ENCODE results near the gene FKBP9. TPM values are rescaled to one million over a fixed set of nuclear protein-coding genes. Genes with fewer than 3 reads are reported as not detected.

The FKBP9 gene
- total and polyA plus RNA-seq, 2 experiments from 2014 or later, result 88.8 to 109 TPM

DNA sequence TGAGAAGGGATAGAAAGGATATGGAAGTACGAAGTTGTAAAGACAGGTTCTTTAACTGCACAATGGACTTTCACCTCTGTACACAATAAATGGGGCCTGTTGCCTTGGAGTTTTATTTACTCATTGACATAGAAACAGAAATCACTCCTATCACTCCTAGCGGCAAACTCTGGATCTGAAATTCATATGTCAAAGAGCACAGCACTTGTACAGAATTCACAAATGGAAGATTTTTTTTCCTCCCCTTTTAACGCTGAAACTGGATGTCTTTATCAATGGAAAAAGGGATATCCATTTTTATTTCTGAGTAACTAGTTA is 87.1 kb downstream of the FKBP9 start:
- H4K20me1 ChIP-seq (ENCODE audit: insufficient read depth, poor library complexity, severe bottlenecking), result no peaks in the 10 kb centered on the region
- no peak overlapping the region for H2AFZ ChIP-seq
- peak; percentile 71 for DNase-seq (ENCODE audit: low spot score)
- H3K4me3 ChIP-seq, result no peak overlapping the region
- peak overlapping the region; percentile 68 for H3K4me2 ChIP-seq
- 63% methylated on average over 3 of the region's 3 CpGs for WGBS (ENCODE audit: low lambda C conversion rate, missing lambda C conversion rate)
- TF ChIP-seq EZH2phosphoT487 (IDR thresholded peaks at IDR 0.05; ENCODE audit: low read depth, severe bottlenecking, unreplicated experiment) (no peak), EZH2 (IDR thresholded peaks at IDR 0.05; ENCODE audit: borderline replicate concordance) (no peak)
- TF ChIP-seq, protein P1, sequence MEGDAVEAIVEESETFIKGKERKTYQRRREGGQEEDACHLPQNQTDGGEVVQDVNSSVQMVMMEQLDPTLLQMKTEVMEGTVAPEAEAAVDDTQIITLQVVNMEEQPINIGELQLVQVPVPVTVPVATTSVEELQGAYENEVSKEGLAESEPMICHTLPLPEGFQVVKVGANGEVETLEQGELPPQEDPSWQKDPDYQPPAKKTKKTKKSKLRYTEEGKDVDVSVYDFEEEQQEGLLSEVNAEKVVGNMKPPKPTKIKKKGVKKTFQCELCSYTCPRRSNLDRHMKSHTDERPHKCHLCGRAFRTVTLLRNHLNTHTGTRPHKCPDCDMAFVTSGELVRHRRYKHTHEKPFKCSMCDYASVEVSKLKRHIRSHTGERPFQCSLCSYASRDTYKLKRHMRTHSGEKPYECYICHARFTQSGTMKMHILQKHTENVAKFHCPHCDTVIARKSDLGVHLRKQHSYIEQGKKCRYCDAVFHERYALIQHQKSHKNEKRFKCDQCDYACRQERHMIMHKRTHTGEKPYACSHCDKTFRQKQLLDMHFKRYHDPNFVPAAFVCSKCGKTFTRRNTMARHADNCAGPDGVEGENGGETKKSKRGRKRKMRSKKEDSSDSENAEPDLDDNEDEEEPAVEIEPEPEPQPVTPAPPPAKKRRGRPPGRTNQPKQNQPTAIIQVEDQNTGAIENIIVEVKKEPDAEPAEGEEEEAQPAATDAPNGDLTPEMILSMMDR (IDR thresholded peaks at IDR 0.05; ENCODE audit: poor library complexity), result peak; percentile 23
- H3K36me3 ChIP-seq (replicated peaks; ENCODE audit: insufficient read depth, low read depth), result no peaks in the 10 kb centered on the region
- peaks cover 86% of the 10 kb centered on the region for H3K79me2 ChIP-seq
- H3K27me3 ChIP-seq, result no peaks in the 10 kb centered on the region
- peak overlapping the region; percentile 94 for H3K27ac ChIP-seq
- no peaks in the 10 kb centered on the region for H3K9me3 ChIP-seq (ENCODE audit: low read depth)
- H3K9me2 ChIP-seq (replicated peaks; ENCODE audit: insufficient read depth), result no peaks in the 10 kb centered on the region
- peaks cover 19% of the 10 kb centered on the region for H3K4me1 ChIP-seq (ENCODE audit: insufficient read depth)

DNA sequence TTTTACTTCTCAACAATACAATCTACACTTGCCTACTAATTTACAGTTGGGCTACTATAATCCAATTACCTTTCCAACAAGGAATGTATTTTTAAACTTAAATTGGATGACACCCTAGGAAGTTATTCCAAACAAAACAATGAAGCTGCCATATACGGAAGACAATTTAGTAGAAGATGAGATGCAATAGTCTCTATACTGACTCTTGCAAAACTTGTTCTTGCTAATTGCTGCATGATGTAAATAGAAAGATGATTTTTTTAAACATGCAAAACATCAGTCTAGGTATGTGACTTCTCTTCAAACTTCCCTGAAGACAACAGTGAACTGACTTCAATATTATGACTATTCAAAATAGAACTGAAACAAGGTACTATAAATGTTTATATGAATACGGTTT is 87.7 kb downstream of the FKBP9 start:
- Histone ChIP-seq H4K20me1 (ENCODE audit: insufficient read depth, poor library complexity, severe bottlenecking) (no peaks in the 10 kb centered on the region), H3K27ac (peak overlapping the region; percentile 59), H3K79me2 (peaks cover 88% of the 10 kb centered on the region), H2AFZ (no peak overlapping the region), H3K9me3 (ENCODE audit: low read depth) (no peaks in the 10 kb centered on the region), H3K4me2 (peak overlapping the region; percentile 58), H3K27me3 (no peaks in the 10 kb centered on the region), H3K9me2 (replicated peaks; ENCODE audit: insufficient read depth) (no peaks in the 10 kb centered on the region), H3K4me3 (no peak overlapping the region), H3K4me1 (ENCODE audit: insufficient read depth) (peaks cover 19% of the 10 kb centered on the region), H3K36me3 (replicated peaks; ENCODE audit: insufficient read depth, low read depth) (no peaks in the 10 kb centered on the region)
- 65% methylated on average over 2 of the region's 2 CpGs for WGBS (ENCODE audit: low lambda C conversion rate, missing lambda C conversion rate)
- TF ChIP-seq EZH2 (IDR thresholded peaks at IDR 0.05; ENCODE audit: borderline replicate concordance) (no peak), EZH2phosphoT487 (IDR thresholded peaks at IDR 0.05; ENCODE audit: low read depth, severe bottlenecking, unreplicated experiment) (no peak)
- TF ChIP-seq, protein P1 (IDR thresholded peaks at IDR 0.05; ENCODE audit: poor library complexity), result no peak
- DNase-seq (ENCODE audit: low spot score), result no peak

DNA sequence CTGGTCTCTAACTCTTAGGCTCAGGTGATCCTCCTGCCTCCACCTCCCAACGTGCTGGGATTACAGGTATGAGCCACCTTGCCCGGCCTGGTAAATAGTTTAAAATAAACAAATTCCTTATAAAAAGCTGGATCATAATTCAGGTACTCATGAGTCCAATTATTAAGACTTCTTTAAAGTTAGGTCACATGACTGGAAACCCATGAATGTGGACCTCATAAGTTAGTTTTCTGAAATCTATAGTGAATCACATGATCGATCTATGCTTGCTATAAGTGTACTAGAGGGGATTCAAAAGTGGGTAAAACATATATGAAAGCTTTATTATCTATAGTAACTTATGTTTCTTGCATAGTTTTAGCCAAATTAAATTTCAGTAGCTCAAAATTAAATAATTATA is 91.0 kb downstream of the FKBP9 start:
- H3K9me3 ChIP-seq (ENCODE audit: low read depth), result no peaks in the 10 kb centered on the region
- no peaks in the 10 kb centered on the region for H4K20me1 ChIP-seq (ENCODE audit: insufficient read depth, poor library complexity, severe bottlenecking)
- no peaks in the 10 kb centered on the region for H3K9me2 ChIP-seq (replicated peaks; ENCODE audit: insufficient read depth)
- H3K27me3 ChIP-seq, result no peaks in the 10 kb centered on the region
- no peak overlapping the region for H3K4me2 ChIP-seq
- H3K27ac ChIP-seq, result no peak overlapping the region
- H3K4me1 ChIP-seq (ENCODE audit: insufficient read depth), result peaks cover 3% of the 10 kb centered on the region
- H2AFZ ChIP-seq, result no peak overlapping the region
- no peaks in the 10 kb centered on the region for H3K36me3 ChIP-seq (replicated peaks; ENCODE audit: insufficient read depth, low read depth)
- WGBS (ENCODE audit: low lambda C conversion rate, missing lambda C conversion rate), result 95% methylated on average over 3 of the region's 3 CpGs
- TF ChIP-seq EZH2 (IDR thresholded peaks at IDR 0.05; ENCODE audit: borderline replicate concordance) (no peak), EZH2phosphoT487 (IDR thresholded peaks at IDR 0.05; ENCODE audit: low read depth, severe bottlenecking, unreplicated experiment) (no peak)
- TF ChIP-seq, protein P1 (IDR thresholded peaks at IDR 0.05; ENCODE audit: poor library complexity), result no peak
- peaks cover 85% of the 10 kb centered on the region for H3K79me2 ChIP-seq
- H3K4me3 ChIP-seq, result no peak overlapping the region
- no peak for DNase-seq (ENCODE audit: low spot score)

DNA sequence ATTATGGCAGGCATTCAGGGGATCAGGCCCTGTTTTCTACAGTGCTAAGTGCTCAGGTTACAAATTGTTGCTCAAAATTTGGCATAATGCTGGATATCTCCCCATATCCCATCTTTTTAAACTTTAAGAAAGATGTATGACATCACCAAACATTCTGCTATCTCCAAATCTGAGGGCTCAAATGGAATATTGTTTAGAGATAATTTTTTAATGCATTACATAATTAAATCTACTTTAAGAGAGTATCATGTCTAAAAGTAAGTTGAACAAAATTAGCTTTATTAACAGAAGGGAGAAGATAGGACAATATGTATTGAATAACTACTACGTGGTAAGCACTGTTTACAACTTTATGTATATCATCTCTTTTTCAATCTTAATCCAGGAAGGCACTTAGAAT is 91.5 kb downstream of the FKBP9 start:
- H2AFZ ChIP-seq, result no peak overlapping the region

More for the DNA sequence above, 91.5 kb downstream of the FKBP9 start:
- Histone ChIP-seq H3K79me2 (peaks cover 85% of the 10 kb centered on the region), H3K4me1 (ENCODE audit: insufficient read depth) (no peaks in the 10 kb centered on the region), H3K4me2 (no peak overlapping the region), H3K9me2 (replicated peaks; ENCODE audit: insufficient read depth) (no peaks in the 10 kb centered on the region), H3K4me3 (no peak overlapping the region), H3K9me3 (ENCODE audit: low read depth) (no peaks in the 10 kb centered on the region), H3K27ac (no peak overlapping the region), H4K20me1 (ENCODE audit: insufficient read depth, poor library complexity, severe bottlenecking) (no peaks in the 10 kb centered on the region), H3K27me3 (no peaks in the 10 kb centered on the region), H3K36me3 (replicated peaks; ENCODE audit: insufficient read depth, low read depth) (no peaks in the 10 kb centered on the region)
- no peak for DNase-seq (ENCODE audit: low spot score)
- TF ChIP-seq EZH2 (IDR thresholded peaks at IDR 0.05; ENCODE audit: borderline replicate concordance) (no peak), EZH2phosphoT487 (IDR thresholded peaks at IDR 0.05; ENCODE audit: low read depth, severe bottlenecking, unreplicated experiment) (no peak)
- TF ChIP-seq, protein P1 (IDR thresholded peaks at IDR 0.05; ENCODE audit: poor library complexity), result no peak
- WGBS (ENCODE audit: low lambda C conversion rate, missing lambda C conversion rate), result 95% methylated on average over 1 of the region's 1 CpG

Measured in hepatocyte (in vitro differentiated cells).